Measurements from ENCODE around the gene GSTT2B. TPM values are rescaled to one million over a fixed set of nuclear protein-coding genes. Genes with fewer than 3 reads are reported as not detected.

Gene GSTT2B, protein sequence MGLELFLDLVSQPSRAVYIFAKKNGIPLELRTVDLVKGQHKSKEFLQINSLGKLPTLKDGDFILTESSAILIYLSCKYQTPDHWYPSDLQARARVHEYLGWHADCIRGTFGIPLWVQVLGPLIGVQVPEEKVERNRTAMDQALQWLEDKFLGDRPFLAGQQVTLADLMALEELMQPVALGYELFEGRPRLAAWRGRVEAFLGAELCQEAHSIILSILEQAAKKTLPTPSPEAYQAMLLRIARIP
- total RNA-seq = 1.4 and 3.2 TPM in 2 replicates

DNA sequence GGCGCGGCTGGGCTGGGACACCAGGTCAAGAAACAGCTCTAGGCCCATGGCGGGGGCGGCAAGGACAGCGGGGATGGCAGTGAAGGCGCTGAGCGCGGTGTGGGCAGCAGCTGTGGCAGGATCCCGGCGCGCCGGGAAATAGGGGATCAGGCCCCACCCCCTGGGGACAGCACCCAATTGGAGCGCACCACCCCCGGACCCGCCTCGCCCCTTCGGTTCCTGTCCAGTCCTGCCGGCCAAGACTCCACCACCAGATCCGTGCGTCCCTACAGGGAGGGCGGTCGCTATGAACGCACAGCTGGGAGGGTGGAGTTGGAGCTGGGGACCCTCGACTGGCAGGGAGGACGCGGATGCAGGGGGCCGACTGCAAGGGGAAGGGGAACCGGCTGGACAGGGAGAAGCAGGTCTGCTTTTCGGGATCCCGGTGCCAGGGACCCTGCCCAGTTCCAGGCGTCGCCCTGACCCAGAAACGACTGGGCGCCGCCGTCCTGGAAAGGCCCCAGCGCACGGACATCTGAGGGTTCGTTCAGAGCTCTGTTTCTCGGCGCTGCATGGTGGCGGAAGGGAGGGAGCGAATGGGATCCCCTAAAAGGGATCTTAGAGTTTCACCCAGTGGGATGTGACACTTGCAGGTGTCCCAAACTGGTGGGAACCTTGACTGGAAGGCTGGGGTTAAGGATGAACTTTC lies at the start of gene GSTT2B:
Gene GSTT2B, minus strand, starts transcription at position 112 of the 688 bp plus-strand sequence. Its CDS starts 64 bp downstream, at position 48.

DNA sequence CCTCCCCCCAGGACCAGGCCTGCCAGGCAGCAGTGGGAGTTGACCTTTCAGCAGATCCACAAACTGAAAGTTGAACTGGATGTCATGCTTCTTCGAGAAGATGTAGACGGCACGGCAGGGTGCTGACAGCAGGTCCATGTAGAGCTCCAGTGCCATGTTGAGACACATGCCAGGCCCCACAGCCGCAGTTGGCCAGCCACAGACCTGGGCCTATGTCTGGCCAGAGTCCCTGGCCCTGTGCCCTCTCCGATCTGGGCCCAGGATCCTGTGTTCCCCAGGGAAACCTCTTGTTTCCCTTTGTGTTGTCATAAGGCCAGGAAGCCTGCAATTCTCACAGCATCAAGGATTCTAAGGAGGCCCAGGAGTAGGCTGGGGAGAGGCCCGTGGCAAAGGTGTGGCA lies 44.2 kb upstream of the GSTT2B start, which contains the start of gene GSTT4:
Gene GSTT4, minus strand, starts transcription at position 253 of the 400 bp plus-strand sequence. Its CDS starts 97 bp downstream, at position 156.

DNA sequence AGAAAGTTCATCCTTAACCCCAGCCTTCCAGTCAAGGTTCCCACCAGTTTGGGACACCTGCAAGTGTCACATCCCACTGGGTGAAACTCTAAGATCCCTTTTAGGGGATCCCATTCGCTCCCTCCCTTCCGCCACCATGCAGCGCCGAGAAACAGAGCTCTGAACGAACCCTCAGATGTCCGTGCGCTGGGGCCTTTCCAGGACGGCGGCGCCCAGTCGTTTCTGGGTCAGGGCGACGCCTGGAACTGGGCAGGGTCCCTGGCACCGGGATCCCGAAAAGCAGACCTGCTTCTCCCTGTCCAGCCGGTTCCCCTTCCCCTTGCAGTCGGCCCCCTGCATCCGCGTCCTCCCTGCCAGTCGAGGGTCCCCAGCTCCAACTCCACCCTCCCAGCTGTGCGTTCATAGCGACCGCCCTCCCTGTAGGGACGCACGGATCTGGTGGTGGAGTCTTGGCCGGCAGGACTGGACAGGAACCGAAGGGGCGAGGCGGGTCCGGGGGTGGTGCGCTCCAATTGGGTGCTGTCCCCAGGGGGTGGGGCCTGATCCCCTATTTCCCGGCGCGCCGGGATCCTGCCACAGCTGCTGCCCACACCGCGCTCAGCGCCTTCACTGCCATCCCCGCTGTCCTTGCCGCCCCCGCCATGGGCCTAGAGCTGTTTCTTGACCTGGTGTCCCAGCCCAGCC lies 18.7 kb upstream of the GSTT2B start, which contains the start of gene GSTT2:
Gene GSTT2, plus strand, starts transcription at position 578 of the 684 bp plus-strand sequence.

DNA sequence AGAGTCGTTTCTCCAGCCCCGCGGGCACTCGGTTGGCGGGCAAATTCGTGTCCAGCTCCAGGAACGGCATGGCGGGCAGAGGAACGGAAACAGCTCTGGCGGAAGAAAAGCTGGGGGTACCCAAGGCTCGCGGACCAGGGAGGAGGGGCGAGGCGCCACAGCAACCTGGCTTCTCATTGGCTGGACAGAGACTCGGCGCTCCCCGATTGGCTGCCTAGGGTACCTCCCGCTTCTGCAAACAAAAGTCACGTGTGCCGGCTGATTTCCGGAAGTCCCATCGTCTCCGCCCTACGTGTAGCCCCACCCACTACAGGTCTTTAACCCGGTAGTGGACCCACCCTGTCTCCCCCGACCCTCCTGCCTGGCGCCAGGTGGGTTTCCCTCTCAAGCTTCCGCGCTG lies 13.3 kb upstream of the GSTT2B start, which contains the start of gene DDT:
Gene DDT, minus strand, starts transcription at position 97 of the 400 bp plus-strand sequence. Its CDS starts 27 bp downstream, at position 70.

DNA sequence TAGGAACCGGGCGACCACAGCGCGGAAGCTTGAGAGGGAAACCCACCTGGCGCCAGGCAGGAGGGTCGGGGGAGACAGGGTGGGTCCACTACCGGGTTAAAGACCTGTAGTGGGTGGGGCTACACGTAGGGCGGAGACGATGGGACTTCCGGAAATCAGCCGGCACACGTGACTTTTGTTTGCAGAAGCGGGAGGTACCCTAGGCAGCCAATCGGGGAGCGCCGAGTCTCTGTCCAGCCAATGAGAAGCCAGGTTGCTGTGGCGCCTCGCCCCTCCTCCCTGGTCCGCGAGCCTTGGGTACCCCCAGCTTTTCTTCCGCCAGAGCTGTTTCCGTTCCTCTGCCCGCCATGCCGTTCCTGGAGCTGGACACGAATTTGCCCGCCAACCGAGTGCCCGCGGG lies 5.6 kb upstream of the GSTT2B start, which contains the start of gene DDTL:
Gene DDTL, plus strand, starts transcription at position 321 of the 400 bp plus-strand sequence. Its CDS starts 27 bp downstream, at position 348.

Other genes starting within 250 kb of the GSTT2B start
- 1.6 and 2.0 TPM in 2 replicates for gene ZNF70, start 210.1 kb downstream of the GSTT2B start, total RNA-seq
- not detected in 2 replicates for gene VPREB3, start 206.8 kb downstream of the GSTT2B start, total RNA-seq
- gene C22orf15, start 198.2 kb downstream of the GSTT2B start, total RNA-seq = 0.43 and 1.9 TPM in 2 replicates
- 1.0 and 2.2 TPM in 2 replicates for gene CHCHD10, start 193.2 kb downstream of the GSTT2B start, total RNA-seq
- 5.0 and 12.5 TPM in 2 replicates for gene MMP11, start 188.3 kb downstream of the GSTT2B start, total RNA-seq
- 12.5 and 17.7 TPM in 2 replicates for gene SMARCB1, start 174.2 kb downstream of the GSTT2B start, total RNA-seq
- 0.16 and 0.43 TPM in 2 replicates for gene DERL3, start 122.2 kb downstream of the GSTT2B start, total RNA-seq
- 9.6 and 10.3 TPM in 2 replicates for gene SLC2A11, start 103.3 kb downstream of the GSTT2B start, total RNA-seq
- 253 and 433 TPM in 2 replicates for gene MIF, start 66.8 kb downstream of the GSTT2B start, total RNA-seq
- gene DDTL, start 5.7 kb upstream of the GSTT2B start, total RNA-seq = 2.7 and 4.1 TPM in 2 replicates
- 115 and 116 TPM in 2 replicates for gene DDT, start 13.2 kb upstream of the GSTT2B start, total RNA-seq
- 0.34 TPM in 1 of 2 replicates, not detected in the other for gene GSTT2, start 18.9 kb upstream of the GSTT2B start, total RNA-seq
- gene GSTT4, start 44.3 kb upstream of the GSTT2B start, total RNA-seq = not detected in 2 replicates
- 32.6 and 37.8 TPM in 2 replicates for gene CABIN1, start 50.1 kb upstream of the GSTT2B start, total RNA-seq
- 0.26 and 2.4 TPM in 2 replicates for gene SUSD2, start 220.3 kb upstream of the GSTT2B start, total RNA-seq

Measured in bronchial smooth muscle cell (primary cell).